Measurements from ENCODE around the gene AGRN.
"Not testable (repeated sequence)": the region's sequence is repeated elsewhere in the genome, so short reads cannot be mapped to it uniquely, and the experiment has no call there.

Gene AGRN

GRCh38 chr1:1020000-1020404 lies at the start of gene AGRN:
AGRN (plus strand) TSS chr1:1020120; CDS start chr1:1020173, 53 bp downstream.
- in situ Hi-C loops (cut with MboI; ENCODE audit: low sequenced_read_pairs) = no loop called here

DNA sequence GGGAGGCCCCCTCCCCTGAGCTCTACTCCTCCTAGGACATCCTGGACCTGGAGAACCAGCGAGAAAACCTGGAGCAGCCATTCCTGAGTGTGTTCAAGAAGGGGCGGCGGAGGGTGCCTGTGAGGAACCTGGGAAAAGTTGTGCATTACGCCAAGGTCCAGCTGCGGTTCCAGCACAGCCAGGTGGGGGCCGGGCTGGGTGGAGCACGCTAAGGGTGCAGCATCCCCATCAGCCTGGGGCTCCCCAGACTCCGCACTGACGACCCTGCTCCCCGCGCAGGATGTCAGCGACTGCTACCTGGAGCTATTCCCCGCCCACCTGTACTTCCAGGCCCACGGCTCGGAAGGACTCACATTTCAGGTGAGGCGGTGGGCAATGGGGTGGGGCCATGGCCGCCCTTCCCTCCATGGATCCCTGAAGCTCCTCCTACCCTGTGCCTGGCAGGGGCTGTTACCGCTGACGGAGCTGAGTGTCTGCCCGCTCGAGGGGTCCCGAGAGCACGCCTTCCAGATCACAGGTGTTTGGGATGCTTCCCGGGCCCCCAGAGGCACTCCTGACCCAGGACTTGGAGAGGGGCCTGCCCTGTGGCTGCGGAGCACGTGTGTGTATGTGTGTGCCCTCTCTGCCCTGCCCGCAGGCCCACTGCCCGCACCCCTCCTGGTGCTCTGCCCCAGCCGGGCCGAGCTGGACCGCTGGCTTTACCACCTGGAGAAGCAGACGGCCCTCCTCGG lies 49.5 kb upstream of the AGRN start:
- in situ Hi-C loops (cut with MboI; ENCODE audit: low sequenced_read_pairs) = no loop called here

GRCh38 chr1:970973-971730 lies 48.8 kb upstream of the AGRN start:
- in situ Hi-C loops (cut with MboI; ENCODE audit: low sequenced_read_pairs) = no loop called here

DNA sequence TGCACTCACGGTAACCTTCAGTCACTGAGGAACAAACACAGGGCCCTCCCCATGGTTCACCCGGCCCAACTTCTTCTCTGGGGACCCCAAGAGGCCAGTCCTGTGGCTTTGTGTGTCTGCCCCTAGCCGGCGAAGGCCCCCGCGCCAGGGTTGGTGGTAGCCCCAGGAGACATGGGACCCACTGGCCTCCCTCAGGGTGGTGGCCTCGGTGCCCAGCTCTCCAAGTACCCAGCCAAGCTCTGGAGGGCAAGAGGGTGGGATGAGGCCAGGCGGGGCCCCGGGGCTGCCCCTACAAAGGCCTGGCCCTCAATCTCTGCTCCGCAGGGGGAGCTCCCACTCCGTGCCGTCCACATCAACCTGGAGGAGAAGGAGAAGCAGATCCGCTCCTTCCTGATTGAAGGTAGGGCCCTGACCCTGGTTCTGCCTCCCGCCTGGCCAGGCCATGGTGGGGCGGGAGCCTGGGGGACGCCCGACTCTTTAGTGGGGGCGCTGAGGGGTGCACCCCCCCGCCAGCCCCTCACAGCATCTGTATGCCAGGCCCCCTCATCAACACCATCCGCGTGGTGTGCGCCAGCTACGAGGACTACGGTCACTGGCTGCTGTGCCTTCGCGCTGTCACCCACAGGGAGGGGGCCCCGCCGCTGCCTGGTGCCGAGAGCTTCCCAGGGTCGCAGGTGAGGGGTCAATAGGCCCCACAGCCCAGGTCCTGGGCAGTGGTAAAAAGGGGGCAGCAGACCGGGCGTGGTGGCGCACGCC lies 48.0 kb upstream of the AGRN start:
- in situ Hi-C loops (cut with MboI; ENCODE audit: low sequenced_read_pairs) = no loop called here

GRCh38 chr1:972726-973458 lies 47.0 kb upstream of the AGRN start:
- in situ Hi-C loops (cut with MboI; ENCODE audit: low sequenced_read_pairs) = no loop called here

DNA sequence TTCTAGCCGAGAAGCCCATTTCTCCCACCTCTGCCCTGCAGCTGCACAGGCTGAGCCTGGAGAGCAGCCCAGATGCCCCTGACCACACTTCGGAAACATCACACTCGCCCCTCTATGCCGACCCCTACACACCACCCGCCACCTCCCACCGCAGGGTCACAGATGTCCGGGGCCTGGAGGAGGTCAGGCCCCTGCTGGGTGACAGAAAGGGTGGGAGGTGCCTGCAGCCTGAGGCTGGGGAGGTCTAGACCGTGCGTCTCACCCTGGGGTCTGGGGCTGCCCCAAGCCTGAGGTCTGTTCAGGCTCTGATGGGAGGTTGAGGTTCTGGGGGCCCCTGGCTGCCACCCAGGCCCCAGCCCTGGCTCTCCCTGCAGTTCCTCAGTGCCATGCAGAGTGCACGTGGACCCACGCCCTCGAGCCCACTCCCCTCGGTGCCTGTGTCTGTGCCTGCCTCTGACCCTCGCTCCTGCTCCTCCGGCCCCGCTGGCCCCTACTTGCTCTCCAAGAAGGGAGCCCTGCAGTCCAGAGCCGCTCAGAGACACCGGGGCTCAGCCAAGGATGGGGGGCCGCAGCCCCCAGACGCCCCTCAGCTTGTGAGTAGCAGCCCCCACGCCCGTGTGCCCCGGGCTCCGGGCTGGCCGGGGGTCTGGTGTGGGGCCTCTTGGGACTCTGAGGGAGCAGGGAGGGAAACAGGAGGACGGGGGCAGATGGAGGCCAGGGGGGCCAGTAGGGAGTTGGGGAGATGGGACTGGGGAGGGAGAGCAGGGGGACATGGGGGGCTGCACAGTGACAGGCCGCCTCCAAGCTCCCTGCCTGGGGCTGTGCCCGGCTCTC lies 46.2 kb upstream of the AGRN start:
- in situ Hi-C loops (cut with MboI; ENCODE audit: low sequenced_read_pairs) = no loop called here

GRCh38 chr1:974293-974640 lies 45.7 kb upstream of the AGRN start:
- in situ Hi-C loops (cut with MboI; ENCODE audit: low sequenced_read_pairs) = no loop called here

DNA sequence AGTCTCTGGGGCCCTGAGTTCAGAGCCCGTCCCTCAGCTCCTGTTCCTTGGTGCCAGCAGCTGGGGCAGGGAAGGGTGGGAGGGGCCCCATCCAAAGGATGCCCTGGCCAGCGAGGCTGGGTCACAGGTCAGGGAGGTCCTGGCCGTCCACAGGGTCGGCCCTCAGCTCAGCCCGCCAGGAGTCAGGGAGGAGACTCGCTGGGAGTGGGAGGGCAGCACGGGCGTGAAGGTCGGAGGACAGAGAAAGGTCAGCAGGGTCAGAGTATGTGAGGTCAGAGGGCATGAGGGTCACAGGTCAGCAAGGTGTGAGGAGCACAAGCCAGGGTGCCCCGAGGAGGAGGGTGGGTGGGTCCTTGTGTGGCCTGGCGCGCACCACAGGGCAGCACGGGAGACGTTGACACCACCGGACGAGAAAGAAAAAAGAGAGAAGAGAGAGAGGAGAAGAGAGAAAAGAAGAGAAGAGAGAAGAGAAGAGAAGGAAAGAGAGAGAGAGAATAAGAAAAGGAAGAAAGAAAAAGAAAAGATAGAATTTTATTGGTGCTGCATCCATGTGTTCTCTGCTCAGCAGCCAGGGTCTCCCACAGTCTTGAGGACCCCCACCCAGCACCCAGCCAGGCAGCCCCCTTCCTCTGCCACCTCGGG lies 45.1 kb upstream of the AGRN start:
- in situ Hi-C loops (cut with MboI; ENCODE audit: low sequenced_read_pairs) = no loop called here

GRCh38 chr1:975365-975764 lies 44.6 kb upstream of the AGRN start:
- in situ Hi-C loops (cut with MboI; ENCODE audit: low sequenced_read_pairs) = no loop called here

- in situ Hi-C loops (cut with MboI; ENCODE audit: low sequenced_read_pairs) = no loop called here
Measured at GRCh38 chr1:975896-976683, 43.8 kb upstream of the AGRN start.

DNA sequence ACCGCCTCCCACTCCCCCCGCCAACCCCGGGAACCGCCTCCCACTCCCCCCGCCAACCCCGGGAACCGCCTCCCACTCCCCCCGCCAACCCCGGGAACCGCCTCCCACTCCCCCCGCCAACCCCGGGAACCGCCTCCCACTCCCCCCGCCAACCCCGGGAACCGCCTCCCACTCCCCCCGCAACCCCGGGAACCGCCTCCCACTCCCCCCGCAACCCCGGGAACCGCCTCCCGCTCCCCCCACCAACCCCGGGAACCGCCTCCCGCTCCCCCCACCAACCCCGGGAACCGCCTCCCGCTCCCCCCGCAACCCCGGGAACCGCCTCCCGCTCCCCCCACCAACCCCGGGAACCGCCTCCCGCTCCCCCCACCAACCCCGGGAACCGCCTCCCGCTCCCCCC lies 43.1 kb upstream of the AGRN start:
- in situ Hi-C loops (cut with MboI; ENCODE audit: low sequenced_read_pairs) = not testable (repeated sequence)

GRCh38 chr1:978069-978834 lies 41.7 kb upstream of the AGRN start:
- in situ Hi-C loops (cut with MboI; ENCODE audit: low sequenced_read_pairs) = no loop called here

- in situ Hi-C loops (cut with MboI; ENCODE audit: low sequenced_read_pairs) = no loop called here
Measured at GRCh38 chr1:978835-979743, 40.8 kb upstream of the AGRN start.

- in situ Hi-C loops (cut with MboI; ENCODE audit: low sequenced_read_pairs) = no loop called here
Measured at GRCh38 chr1:979744-980072, 40.2 kb upstream of the AGRN start.

- in situ Hi-C loops (cut with MboI; ENCODE audit: low sequenced_read_pairs) = no loop called here
Measured at GRCh38 chr1:980137-980571, 39.8 kb upstream of the AGRN start.

GRCh38 chr1:980602-981395 lies 39.1 kb upstream of the AGRN start:
- in situ Hi-C loops (cut with MboI; ENCODE audit: low sequenced_read_pairs) = no loop called here

Measured in HL-60/S4 (cell line).